Neuronal stem cell (in vitro differentiated cells): ENCODE results near the gene SLC16A10.
"Not testable (repeated sequence)": the region's sequence is repeated elsewhere in the genome, so short reads cannot be mapped to it uniquely, and the experiment has no call there.

Experiments
- DNase-seq: peaks from one replicate; pipeline ENCODE4 v3.0.0-alpha.2; 2013; ENCODE audit warnings: low spot score
- H2AFZ ChIP-seq: one replicate; pipeline ENCODE4 v1.6.1; 2013; ENCODE audit warnings: mild to moderate bottlenecking, low read length, inconsistent platforms
- H2AK5ac ChIP-seq: 2 replicates; pipeline ENCODE4 v1.6.1; 2013; ENCODE audit warnings: low read depth, mild to moderate bottlenecking, inconsistent platforms, low read length, moderate library complexity, mixed read lengths
- H2BK120ac ChIP-seq: 2 replicates; pipeline ENCODE4 v1.6.1; 2013; ENCODE audit warnings: low read depth, mild to moderate bottlenecking, inconsistent platforms, low read length, moderate library complexity, mixed read lengths
- H2BK12ac ChIP-seq: one replicate; pipeline ENCODE4 v1.6.1; 2013; ENCODE audit warnings: low read length, inconsistent platforms
- H2BK15ac ChIP-seq: 2 replicates; pipeline ENCODE4 v1.6.1; 2013; ENCODE audit warnings: mild to moderate bottlenecking, low read length, inconsistent platforms, mixed read lengths
- H2BK5ac ChIP-seq: one replicate; pipeline ENCODE4 v1.6.1; 2013; ENCODE audit warnings: inconsistent platforms, mild to moderate bottlenecking, low read length, moderate library complexity
- H3K14ac ChIP-seq: one replicate; pipeline ENCODE4 v1.6.1; 2013; ENCODE audit warnings: low read length, inconsistent platforms
- H3K18ac ChIP-seq: 2 replicates; pipeline ENCODE4 v1.6.1; 2013; ENCODE audit warnings: low read length, inconsistent platforms
- H3K23ac ChIP-seq: 2 replicates; pipeline ENCODE4 v1.6.1; 2013; ENCODE audit warnings: low read depth, mild to moderate bottlenecking, mixed read lengths, low read length, inconsistent platforms; ENCODE audit not compliant: poor library complexity
- H3K27ac ChIP-seq: replicated peaks from 3 replicates; pipeline ENCODE4 v1.5.1; 2013; ENCODE audit warnings: low read length, inconsistent platforms
- H3K27me3 ChIP-seq, 3 experiments: 2 replicates each; pipeline ENCODE4 v1.6.1; 2013; ENCODE audit warnings: low read length in 3 of 3, mild to moderate bottlenecking in 2 of 3, inconsistent platforms in 1 of 3, low read depth in 1 of 3, mixed read lengths in 1 of 3, moderate library complexity in 1 of 3; ENCODE audit not compliant: control insufficient read depth in 3 of 3, insufficient read depth in 3 of 3
- H3K36me3 ChIP-seq, 2 donors: replicated peaks in 1 of 2; 2 replicates each; pipeline ENCODE4 v1.6.1; 2013; ENCODE audit warnings: low read length in 2 of 2; ENCODE audit not compliant: control insufficient read depth in 2 of 2, insufficient read depth in 2 of 2
- H3K4ac ChIP-seq: 2 replicates; pipeline ENCODE4 v1.6.1; 2013; ENCODE audit warnings: inconsistent platforms, mild to moderate bottlenecking, low read length, moderate library complexity
- H3K4me1 ChIP-seq, 2 donors: 1 replicate in 1 of 2; 2 replicates in 1 of 2; pipeline ENCODE4 v1.6.1; 2013; ENCODE audit warnings: low read length in 2 of 2, low read depth in 1 of 2; ENCODE audit not compliant: control insufficient read depth in 2 of 2, insufficient read depth in 1 of 2
- H3K4me2 ChIP-seq: one replicate; pipeline ENCODE4 v1.6.1; 2013; ENCODE audit warnings: mild to moderate bottlenecking, low read length, inconsistent platforms; ENCODE audit not compliant: insufficient read depth, poor library complexity, severe bottlenecking
- H3K4me3 ChIP-seq, 2 donors: 2 replicates each; pipeline ENCODE4 v1.5.1; 2013; ENCODE audit warnings: low read length in 2 of 2, mild to moderate bottlenecking in 2 of 2, inconsistent platforms in 1 of 2, moderate library complexity in 1 of 2
- H3K79me1 ChIP-seq: one replicate; pipeline ENCODE4 v1.6.1; 2013; ENCODE audit warnings: low read depth, mild to moderate bottlenecking, inconsistent platforms, low read length, moderate library complexity
- H3K9ac ChIP-seq: one replicate; pipeline ENCODE4 v1.6.1; 2013; ENCODE audit warnings: mild to moderate bottlenecking, low read depth, low read length, inconsistent platforms; ENCODE audit not compliant: poor library complexity
- H3K9me3 ChIP-seq, 2 donors: replicated peaks in 1 of 2; 2 replicates each; pipeline versions ENCODE3 to v1.6.1; 2013; ENCODE audit warnings: low read length in 2 of 2, mild to moderate bottlenecking in 2 of 2, inconsistent platforms in 1 of 2, low read depth in 1 of 2, mixed read lengths in 1 of 2, moderate library complexity in 1 of 2; ENCODE audit not compliant: control insufficient read depth in 2 of 2, insufficient read depth in 1 of 2
- H4K8ac ChIP-seq: one replicate; pipeline ENCODE4 v1.6.1; 2013; ENCODE audit warnings: low read depth, mild to moderate bottlenecking, inconsistent platforms, low read length, moderate library complexity
- H4K91ac ChIP-seq: one replicate; pipeline ENCODE4 v1.6.1; 2013; ENCODE audit warnings: low read length, low read depth, mild to moderate bottlenecking, inconsistent platforms; ENCODE audit not compliant: poor library complexity
- WGBS, 2 donors: extraction: QIAGEN DNeasy Blood & Tissue Kit; methylation state at CpG; one replicate each; pipeline ENCODE4 v1.1.7; 2013; ENCODE audit warnings: missing lambda C conversion rate in 2 of 2, mixed read lengths in 1 of 2; ENCODE audit not compliant: insufficient read length in 2 of 2, insufficient replicate concordance in 1 of 2; ENCODE audit errors: extremely low coverage in 2 of 2; 5-methylcytosine and 5-hydroxymethylcytosine counted together

The SLC16A10 gene

GRCh38 chr6:111184827-111185532 is 97.7 kb downstream of the SLC16A10 start:
- no peak overlapping the region for H4K8ac ChIP-seq
- no peaks in the 10 kb centered on the region for H3K36me3 ChIP-seq
- H3K79me1 ChIP-seq = peaks cover 3% of the 10 kb centered on the region
- no peak overlapping the region for H3K27ac ChIP-seq
- H3K23ac ChIP-seq = no peak overlapping the region
- H3K4me1 ChIP-seq = no peaks in the 10 kb centered on the region
- H2BK15ac ChIP-seq = no peak overlapping the region
- no peak overlapping the region for H3K4me2 ChIP-seq
- H2AFZ ChIP-seq = no peak overlapping the region
- H3K27me3 ChIP-seq = peaks cover 0 to 3% (median 0%) of the 10 kb centered on the region in 3 experiments
- H2BK5ac ChIP-seq = no peak overlapping the region
- H3K14ac ChIP-seq = no peak overlapping the region
- no peak overlapping the region for H3K18ac ChIP-seq
- H4K91ac ChIP-seq = no peak overlapping the region
- no CpG with 5 or more reads among the region's 6 CpGs for WGBS, 2 donors
- no peak overlapping the region for H2BK120ac ChIP-seq
- H3K9me3 ChIP-seq = no peaks in the 10 kb centered on the region
- DNase-seq = no peak
- H3K4ac ChIP-seq = no peak overlapping the region
- no peak overlapping the region for H3K4me3 ChIP-seq
- no peak overlapping the region for H3K9ac ChIP-seq
- no peak overlapping the region for H2BK12ac ChIP-seq
- no peak overlapping the region for H2AK5ac ChIP-seq

DNA sequence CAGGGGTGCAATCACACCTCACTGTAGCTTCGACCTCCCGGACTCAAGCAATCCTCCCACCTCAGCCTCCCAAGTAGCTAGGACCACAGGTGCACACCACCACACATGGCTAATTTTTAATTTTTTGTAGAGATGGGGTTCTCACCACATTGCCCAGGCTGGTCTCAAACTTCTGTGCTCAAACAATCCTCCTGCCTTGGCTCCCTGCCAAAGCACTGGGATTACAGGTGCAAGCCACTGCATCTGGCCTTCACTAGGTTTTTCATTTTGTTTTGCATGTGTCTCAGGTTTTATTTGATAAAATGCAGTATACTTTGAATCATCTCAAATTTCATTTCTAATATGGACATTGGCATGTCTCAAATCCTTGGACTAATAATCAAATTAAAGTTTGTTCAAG is 98.7 kb downstream of the SLC16A10 start:
- no peak for DNase-seq
- H3K4me2 ChIP-seq = no peak overlapping the region
- no peak overlapping the region for H3K4ac ChIP-seq
- H2BK5ac ChIP-seq = no peak overlapping the region
- WGBS, 2 donors = no CpG with 5 or more reads among the region's 2 CpGs
- no peak overlapping the region for H4K91ac ChIP-seq
- H3K14ac ChIP-seq = no peak overlapping the region
- no peak overlapping the region for H2BK120ac ChIP-seq
- H3K23ac ChIP-seq = no peak overlapping the region
- no peak overlapping the region for H3K18ac ChIP-seq
- H4K8ac ChIP-seq = no peak overlapping the region
- peaks cover 0 to 3% (median 0%) of the 10 kb centered on the region in 3 experiments for H3K27me3 ChIP-seq
- H3K79me1 ChIP-seq = peaks cover 3% of the 10 kb centered on the region
- H2AFZ ChIP-seq = no peak overlapping the region
- H3K9me3 ChIP-seq = no peaks in the 10 kb centered on the region
- H3K4me1 ChIP-seq = no peaks in the 10 kb centered on the region
- no peak overlapping the region for H2BK15ac ChIP-seq
- no peak overlapping the region for H2AK5ac ChIP-seq
- no peaks in the 10 kb centered on the region for H3K36me3 ChIP-seq
- H3K27ac ChIP-seq = no peak overlapping the region
- H3K4me3 ChIP-seq = no peak overlapping the region
- H3K9ac ChIP-seq = no peak overlapping the region
- no peak overlapping the region for H2BK12ac ChIP-seq

- H2BK5ac ChIP-seq = no peak overlapping the region
These were observed 100.6 kb downstream of the SLC16A10 start for GRCh38 chr6:111187874-111188273.

GRCh38 chr6:111189666-111190210 is 102.4 kb downstream of the SLC16A10 start:
- WGBS, 2 donors = no CpG with 5 or more reads among the region's 2 CpGs
- H3K14ac ChIP-seq, H2BK12ac ChIP-seq, H3K18ac ChIP-seq, H3K4me1 ChIP-seq, DNase-seq, H2AFZ ChIP-seq, H3K9ac ChIP-seq, H3K9me3 ChIP-seq, H3K36me3 ChIP-seq, H3K79me1 ChIP-seq, H3K4ac ChIP-seq, H2BK5ac ChIP-seq, H4K8ac ChIP-seq, H3K27ac ChIP-seq, H3K23ac ChIP-seq, H4K91ac ChIP-seq, H2BK120ac ChIP-seq, H2AK5ac ChIP-seq, H3K4me3 ChIP-seq, H3K27me3 ChIP-seq, H3K4me2 ChIP-seq, H2BK15ac ChIP-seq: not testable (repeated sequence)

More at GRCh38 chr6:111187874-111188273, 100.6 kb downstream of the SLC16A10 start:
- Histone ChIP-seq H3K4me1 (no peaks in the 10 kb centered on the region), H4K91ac (no peak overlapping the region), H3K27ac (no peak overlapping the region), H3K36me3 (no peaks in the 10 kb centered on the region), H2BK12ac (no peak overlapping the region), H3K27me3 (peaks cover 0 to 3% (median 0%) of the 10 kb centered on the region in 3 experiments), H2BK120ac (no peak overlapping the region), H4K8ac (no peak overlapping the region), H3K18ac (no peak overlapping the region), H3K9ac (no peak overlapping the region), H3K14ac (no peak overlapping the region), H3K9me3 (no peaks in the 10 kb centered on the region), H3K79me1 (peaks cover 2% of the 10 kb centered on the region), H2BK15ac (no peak overlapping the region), H3K4me3 (no peak overlapping the region), H2AK5ac (no peak overlapping the region), H3K4ac (no peak overlapping the region), H3K23ac (no peak overlapping the region), H3K4me2 (no peak overlapping the region), H2AFZ (no peak overlapping the region)
- DNase-seq = no peak
- no CpG with 5 or more reads among the region's 1 CpG for WGBS, 2 donors
